ENCODE measurements around the gene PYGM.
A peak's percentile ranks its signal among the peaks of the same experiment; 100 is the strongest.

The PYGM gene

GRCh38 chr11:64735725-64736259 is 24.0 kb downstream of the PYGM start:
- no peak for DNase-seq (ENCODE audit: low spot score)

GRCh38 chr11:64734811-64735724 is 24.7 kb downstream of the PYGM start:
- no peak for DNase-seq (ENCODE audit: low spot score)

- DNase-seq (ENCODE audit: low spot score), result no peak
Observed at GRCh38 chr11:64731601-64732000, 28.2 kb downstream of the PYGM start.

GRCh38 chr11:64729851-64730382 is 29.9 kb downstream of the PYGM start:
- peak; percentile 66 for DNase-seq (ENCODE audit: low spot score)

GRCh38 chr11:64728757-64729365 is 30.9 kb downstream of the PYGM start:
- DNase-seq (ENCODE audit: low spot score), result peak; percentile 52

- peak; percentile 55 for DNase-seq (ENCODE audit: low spot score)
Observed at GRCh38 chr11:64726867-64727530, 32.8 kb downstream of the PYGM start.

- DNase-seq (ENCODE audit: low spot score), result peak; percentile 62
Observed at GRCh38 chr11:64726211-64726641, 33.5 kb downstream of the PYGM start.

- peak; percentile 42 for DNase-seq (ENCODE audit: low spot score)
Observed at GRCh38 chr11:64724863-64725532, 34.8 kb downstream of the PYGM start.

- DNase-seq (ENCODE audit: low spot score), result peak; percentile 41
Observed at GRCh38 chr11:64723907-64724862, 35.6 kb downstream of the PYGM start.

- DNase-seq (ENCODE audit: low spot score), result peak; percentile 88
Observed at GRCh38 chr11:64723117-64723906, 36.5 kb downstream of the PYGM start, which contains the start of gene NRXN2. Gene NRXN2, minus strand, starts transcription at chr11:64723197. Its CDS starts 9,498 bp downstream, at chr11:64713699.

- DNase-seq (ENCODE audit: low spot score), result peak; percentile 48
Observed at GRCh38 chr11:64722141-64723065, 37.4 kb downstream of the PYGM start.

GRCh38 chr11:64721359-64721699 is 38.4 kb downstream of the PYGM start:
- DNase-seq (ENCODE audit: low spot score), result no peak

- DNase-seq (ENCODE audit: low spot score), result peak; percentile 58
Observed at GRCh38 chr11:64720640-64721358, 39.0 kb downstream of the PYGM start.

- DNase-seq (ENCODE audit: low spot score), result peak; percentile 61
Observed at GRCh38 chr11:64720167-64720566, 39.6 kb downstream of the PYGM start.

GRCh38 chr11:64719406-64719805 is 40.4 kb downstream of the PYGM start:
- DNase-seq (ENCODE audit: low spot score), result peak; percentile 44

GRCh38 chr11:64718780-64719124 is 41.0 kb downstream of the PYGM start:
- DNase-seq (ENCODE audit: low spot score), result no peak

- DNase-seq (ENCODE audit: low spot score), result peak; percentile 56
Observed at GRCh38 chr11:64718084-64718779, 41.5 kb downstream of the PYGM start.
